GM23338 (cell line): Measurements from ENCODE around the gene SLC27A3. TPM values are rescaled to one million over a fixed set of nuclear protein-coding genes. Genes with fewer than 3 reads are reported as not detected.

Experiments used
- ATAC-seq: fragments of 200-7000 bp; cut with Tn5 transposase; 3 replicates; pipeline ENCODE4 v1.9.1; 2020
- DNase-seq: peaks from one replicate; pipeline ENCODE4 v3.0.0-alpha.2; 2015; ENCODE audit warnings: low spot score
- H2AFZ ChIP-seq: fragments of 200-600 bp; sonication (generic); 2 replicates; pipeline ENCODE4 v1.8.0; 2016; ENCODE audit warnings: antibody characterized with exemption, mild to moderate bottlenecking, moderate library complexity
- H3F3A ChIP-seq: fragments of 200-600 bp; sonication (generic); replicated peaks from 2 replicates; pipeline ENCODE4 v1.8.0; 2017; ENCODE audit warnings: antibody characterized with exemption, mixed run types, low read depth
- H3K27ac ChIP-seq: fragments of 200-600 bp; sonication (generic); 2 replicates; pipeline ENCODE4 v1.6.1; 2016; ENCODE audit warnings: low read depth
- H3K27me3 ChIP-seq: fragments of 200-600 bp; sonication (generic); 2 replicates; pipeline ENCODE4 v1.8.0; 2016; ENCODE audit warnings: mild to moderate bottlenecking, mixed run types, moderate library complexity; ENCODE audit not compliant: insufficient read depth
- H3K36me3 ChIP-seq: fragments of 200-600 bp; sonication (generic); 2 replicates; pipeline ENCODE4 v1.8.0; 2016; ENCODE audit warnings: mild to moderate bottlenecking; ENCODE audit not compliant: insufficient read depth
- H3K4me1 ChIP-seq: fragments of 200-600 bp; sonication (generic); 2 replicates; pipeline ENCODE4 v1.8.0; 2016; ENCODE audit warnings: mild to moderate bottlenecking, moderate library complexity; ENCODE audit not compliant: insufficient read depth
- H3K4me2 ChIP-seq: fragments of 200-600 bp; sonication (generic); 2 replicates; pipeline ENCODE4 v1.7.1; 2017; ENCODE audit warnings: mixed run types
- H3K4me3 ChIP-seq: fragments of 200-600 bp; sonication (generic); 2 replicates; pipeline ENCODE4 v1.6.1; 2016; ENCODE audit warnings: mixed run types
- H3K79me2 ChIP-seq: fragments of 200-600 bp; sonication (generic); replicated peaks from 2 replicates; pipeline ENCODE4 v1.8.0; 2017; ENCODE audit warnings: mild to moderate bottlenecking; ENCODE audit not compliant: insufficient read depth
- H3K9me2 ChIP-seq: fragments of 200-600 bp; sonication (generic); 2 replicates; pipeline ENCODE4 v1.8.0; 2017; ENCODE audit not compliant: insufficient read depth
- H4K20me1 ChIP-seq: fragments of 200-600 bp; sonication (generic); replicated peaks from 2 replicates; pipeline ENCODE4 v1.8.0; 2017; ENCODE audit warnings: mild to moderate bottlenecking; ENCODE audit not compliant: insufficient read depth
- H3K27ac Mint-ChIP-seq: 2 replicates; pipeline ENCODE4 v1.8.0; 2020; ENCODE audit warnings: inconsistent platforms, mild to moderate bottlenecking, moderate library complexity, mixed read lengths
- H3K27me3 Mint-ChIP-seq: 3 replicates; pipeline ENCODE4 v1.8.0; 2022; ENCODE audit warnings: low read depth, mild to moderate bottlenecking, moderate library complexity, mixed read lengths, inconsistent platforms; ENCODE audit not compliant: insufficient read depth, poor library complexity
- H3K36me3 Mint-ChIP-seq: 3 replicates; pipeline ENCODE4 v1.8.0; 2021; ENCODE audit warnings: low read depth, mild to moderate bottlenecking, inconsistent platforms, moderate library complexity, mixed read lengths
- H3K4me1 Mint-ChIP-seq: 3 replicates; pipeline ENCODE4 v1.8.0; 2020; ENCODE audit warnings: mild to moderate bottlenecking, inconsistent platforms, mixed read lengths
- H3K4me3 Mint-ChIP-seq: 3 replicates; pipeline ENCODE4 v1.8.0; 2021; ENCODE audit warnings: moderate library complexity, mild to moderate bottlenecking, inconsistent platforms, mixed read lengths
- H3K9me3 Mint-ChIP-seq: 3 replicates; pipeline ENCODE4 v1.8.0; 2020; ENCODE audit warnings: moderate library complexity, mild to moderate bottlenecking, inconsistent platforms, mixed read lengths
- CREB1 ChIP-seq: fragments of 250-450 bp; sonication (Bioruptor Pico); IDR thresholded peaks from 2 replicates; pipeline ENCODE4 v1.5.0; 2020; ENCODE audit warnings: low read depth, mild to moderate bottlenecking, moderate library complexity
- CTCF ChIP-seq, 2 experiments: fragments of 200-600 bp in 1 of 2; sonication (generic) in 1 of 2; conservative IDR thresholded peaks; 2 replicates each; pipeline versions ENCODE4 v1.5.1 to v1.6.1; 2016 to 2017; ENCODE audit warnings: antibody characterized with exemption in 2 of 2, low read depth in 2 of 2, mild to moderate bottlenecking in 2 of 2, moderate library complexity in 1 of 2
- EZH2phosphoT487 ChIP-seq: fragments of 200-600 bp; sonication (generic); IDR thresholded peaks from one replicate; pipeline ENCODE4 v1.8.1; 2018; ENCODE audit warnings: antibody characterized with exemption; ENCODE audit not compliant: unreplicated experiment
- POLR2AphosphoS5 ChIP-seq: IDR thresholded peaks from 2 replicates; pipeline ENCODE4 v1.6.1; 2016; ENCODE audit warnings: antibody characterized with exemption, low read depth
- STAT1 ChIP-seq: IDR thresholded peaks from one replicate; pipeline ENCODE4 v1.6.1; 2016; ENCODE audit warnings: antibody characterized with exemption; ENCODE audit not compliant: unreplicated experiment
- ZNF462 ChIP-seq: fragments of 250-450 bp; sonication (Bioruptor Pico); IDR thresholded peaks from 2 replicates; pipeline ENCODE4 v1.5.0; 2020; ENCODE audit warnings: mild to moderate bottlenecking, moderate library complexity
- polyA plus RNA-seq: library from polyadenylated mRNA; unstranded; fragments of >200 nt; fragmentation: Nextera tagmentation; extraction: Ambion mirVana; gene quantifications from 2 replicates; pipeline ENCODE4 v1.2.1, GENCODE V29; 2016
- total RNA-seq: library from RNA; depleted of rRNA; stranded (reverse); fragments of >200 nt; shearing (Covaris generic); gene quantifications from 2 replicates; pipeline ENCODE4 v1.2.3, GENCODE V29; 2014

SLC27A3 gene
- total and polyA plus RNA-seq, 2 experiments from 2014 or later: 24.2 to 26.3 TPM

- H3K79me2 ChIP-seq: peaks cover 36% of the 10 kb centered on the region
- peak overlapping the region; percentile 97 for H3K4me3 ChIP-seq
- Mint-ChIP-seq H3K27me3 (peaks cover 12% of the 10 kb centered on the region), H3K4me1 (peaks cover 28% of the 10 kb centered on the region), H3K9me3 (no peaks in the 10 kb centered on the region), H3K36me3 (peaks cover 35% of the 10 kb centered on the region), H3K27ac (peak overlapping the region; percentile 98), H3K4me3 (peak overlapping the region; percentile 95)
- 0 out of 2 replicates have a peak overlapping the region, but pooled peaks have one; percentile 3 for H2AFZ ChIP-seq
- H3K27ac ChIP-seq: peak overlapping the region; percentile 99
- no peaks in the 10 kb centered on the region for H4K20me1 ChIP-seq
- TF ChIP-seq CREB1 (no peak), STAT1 (no peak), EZH2phosphoT487 (no peak), ZNF462 (CRISPR knock-in tag) (no peak), POLR2AphosphoS5 (peak; percentile 42; the same call in 1 of the 2 replicates), CTCF (conservative IDR thresholded peaks at IDR 0.05; ENCODE audit: low read depth in 2 of 2) (0 out of 4 replicates have a peak, but pooled peaks of 1 of the 2 experiments have one; percentile 1)
- no peaks in the 10 kb centered on the region for H3K9me2 ChIP-seq
- peak overlapping the region; percentile 100 for H3K4me2 ChIP-seq
- no peaks in the 10 kb centered on the region for H3K27me3 ChIP-seq
- ATAC-seq: peak; percentile 49
- peaks cover 15% of the 10 kb centered on the region for H3F3A ChIP-seq
- peak; percentile 86 for DNase-seq
- H3K36me3 ChIP-seq: 0 out of 2 replicates have a peak, but pooled peaks cover 6% of the 10 kb centered on the region
- peaks cover 18% of the 10 kb centered on the region for H3K4me1 ChIP-seq
Measured at GRCh38 chr1:153728305-153729066, 46.7 kb upstream of the SLC27A3 start.
